WERI-Rb-1 (cell line): ENCODE data around the gene MMRN1.

Experiments used
- DNase-seq: peaks from one replicate; pipeline ENCODE4 v3.0.0-alpha.2; 2020
- H3K27ac ChIP-seq: fragments of 250-450 bp; sonication (Bioruptor Pico); 2 replicates; pipeline ENCODE4 v1.5.1; 2020; ENCODE audit warnings: mild to moderate bottlenecking, moderate library complexity
- H3K27me3 ChIP-seq: fragments of 250-450 bp; sonication (Bioruptor Pico); 2 replicates; pipeline ENCODE4 v1.5.1; 2021; ENCODE audit warnings: mild to moderate bottlenecking, low read depth, moderate library complexity; ENCODE audit not compliant: insufficient read depth, severe bottlenecking
- H3K36me3 ChIP-seq: fragments of 250-450 bp; sonication (Bioruptor Pico); 2 replicates; pipeline ENCODE4 v1.5.1; 2020; ENCODE audit warnings: mild to moderate bottlenecking, moderate library complexity
- H3K4me3 ChIP-seq: 2 replicates; pipeline ENCODE4 v1.5.1; 2011; ENCODE audit warnings: low read depth, mild to moderate bottlenecking, control low read depth, low read length
- H3K9me3 ChIP-seq: fragments of 250-450 bp; sonication (Bioruptor Pico); 2 replicates; pipeline ENCODE4 v1.5.1; 2021; ENCODE audit warnings: mild to moderate bottlenecking, moderate library complexity; ENCODE audit not compliant: severe bottlenecking
- TF ChIP-seq, protein P1 (sequence below): IDR thresholded peaks from 2 replicates; pipeline ENCODE4 v1.5.1; 2011; ENCODE audit warnings: low read depth, mild to moderate bottlenecking, control low read depth, inconsistent platforms, low read length

MMRN1 gene

DNA sequence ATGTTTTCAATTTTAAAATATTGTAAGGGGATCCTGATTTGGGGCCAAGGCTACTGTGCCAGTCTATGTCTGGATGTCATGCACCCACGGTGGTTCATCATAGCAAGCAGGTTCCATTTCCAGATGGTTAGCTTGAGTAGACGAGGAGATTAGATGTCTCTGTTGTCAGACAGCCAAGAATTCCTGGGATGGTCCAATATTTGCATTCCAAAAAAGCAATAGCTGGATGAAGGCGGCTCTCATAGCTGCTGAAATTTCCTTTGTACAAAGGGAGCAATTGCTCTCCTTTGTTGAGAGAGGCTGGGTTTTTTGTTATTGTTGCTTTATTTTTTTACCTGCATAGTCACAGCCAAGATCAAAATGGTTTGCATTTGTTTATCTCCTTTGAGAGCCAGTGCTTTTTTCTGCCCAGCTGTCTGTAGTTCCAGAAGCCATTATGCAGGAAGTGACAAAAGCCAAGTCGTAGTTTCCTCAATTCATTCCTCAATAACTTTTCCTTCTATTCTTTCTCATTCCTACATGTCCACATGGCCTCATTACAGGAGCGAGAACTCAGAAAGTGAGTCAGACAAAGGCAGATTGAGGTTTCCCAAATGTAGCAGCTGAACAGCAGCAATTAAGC, 107.9 kb downstream of the MMRN1 start:
- no peaks in the 10 kb centered on the region for H3K9me3 ChIP-seq
- DNase-seq = no peak
- H3K27ac ChIP-seq = no peak overlapping the region
- H3K36me3 ChIP-seq = no peaks in the 10 kb centered on the region
- no peaks in the 10 kb centered on the region for H3K27me3 ChIP-seq
- TF ChIP-seq, protein P1, sequence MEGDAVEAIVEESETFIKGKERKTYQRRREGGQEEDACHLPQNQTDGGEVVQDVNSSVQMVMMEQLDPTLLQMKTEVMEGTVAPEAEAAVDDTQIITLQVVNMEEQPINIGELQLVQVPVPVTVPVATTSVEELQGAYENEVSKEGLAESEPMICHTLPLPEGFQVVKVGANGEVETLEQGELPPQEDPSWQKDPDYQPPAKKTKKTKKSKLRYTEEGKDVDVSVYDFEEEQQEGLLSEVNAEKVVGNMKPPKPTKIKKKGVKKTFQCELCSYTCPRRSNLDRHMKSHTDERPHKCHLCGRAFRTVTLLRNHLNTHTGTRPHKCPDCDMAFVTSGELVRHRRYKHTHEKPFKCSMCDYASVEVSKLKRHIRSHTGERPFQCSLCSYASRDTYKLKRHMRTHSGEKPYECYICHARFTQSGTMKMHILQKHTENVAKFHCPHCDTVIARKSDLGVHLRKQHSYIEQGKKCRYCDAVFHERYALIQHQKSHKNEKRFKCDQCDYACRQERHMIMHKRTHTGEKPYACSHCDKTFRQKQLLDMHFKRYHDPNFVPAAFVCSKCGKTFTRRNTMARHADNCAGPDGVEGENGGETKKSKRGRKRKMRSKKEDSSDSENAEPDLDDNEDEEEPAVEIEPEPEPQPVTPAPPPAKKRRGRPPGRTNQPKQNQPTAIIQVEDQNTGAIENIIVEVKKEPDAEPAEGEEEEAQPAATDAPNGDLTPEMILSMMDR = no peak
- no peak overlapping the region for H3K4me3 ChIP-seq
